Measurements from ENCODE around the gene KHDRBS2. TPM values are rescaled to one million over a fixed set of nuclear protein-coding genes. Genes with fewer than 3 reads are reported as not detected.

The KHDRBS2 gene
- total RNA-seq, 1 experiment from 2014 or later = 2.7 TPM

DNA sequence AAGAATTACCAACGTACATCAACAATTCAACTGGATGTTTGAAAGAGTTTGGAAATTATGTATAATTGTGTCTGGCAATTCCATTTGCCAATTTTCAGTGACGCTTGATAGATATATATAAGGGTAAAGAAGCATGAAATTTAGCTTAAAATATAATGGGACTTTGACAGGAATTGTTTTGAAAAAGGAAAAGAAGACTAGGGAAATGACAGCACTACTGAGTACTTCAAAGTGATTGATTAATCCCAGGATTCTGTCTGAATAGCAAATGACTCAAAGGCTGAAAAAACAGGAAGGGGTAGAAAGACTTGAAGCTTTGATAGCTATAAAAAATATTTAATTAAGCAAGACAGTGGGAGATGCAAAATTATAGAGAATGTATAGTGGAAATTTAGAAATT is 200.0 kb downstream of the KHDRBS2 start:
- no peak overlapping the region for H2BK15ac ChIP-seq (ENCODE audit: low read depth, low read length)
- H4K91ac ChIP-seq (ENCODE audit: insufficient read length, low read depth, low read length) = no peak overlapping the region
- H3K27me3 ChIP-seq (ENCODE audit: insufficient read depth, low read length) = no peaks in the 10 kb centered on the region
- DNase-seq = no peak
- no peak overlapping the region for H3K27ac Mint-ChIP-seq
- TF ChIP-seq, protein P1, sequence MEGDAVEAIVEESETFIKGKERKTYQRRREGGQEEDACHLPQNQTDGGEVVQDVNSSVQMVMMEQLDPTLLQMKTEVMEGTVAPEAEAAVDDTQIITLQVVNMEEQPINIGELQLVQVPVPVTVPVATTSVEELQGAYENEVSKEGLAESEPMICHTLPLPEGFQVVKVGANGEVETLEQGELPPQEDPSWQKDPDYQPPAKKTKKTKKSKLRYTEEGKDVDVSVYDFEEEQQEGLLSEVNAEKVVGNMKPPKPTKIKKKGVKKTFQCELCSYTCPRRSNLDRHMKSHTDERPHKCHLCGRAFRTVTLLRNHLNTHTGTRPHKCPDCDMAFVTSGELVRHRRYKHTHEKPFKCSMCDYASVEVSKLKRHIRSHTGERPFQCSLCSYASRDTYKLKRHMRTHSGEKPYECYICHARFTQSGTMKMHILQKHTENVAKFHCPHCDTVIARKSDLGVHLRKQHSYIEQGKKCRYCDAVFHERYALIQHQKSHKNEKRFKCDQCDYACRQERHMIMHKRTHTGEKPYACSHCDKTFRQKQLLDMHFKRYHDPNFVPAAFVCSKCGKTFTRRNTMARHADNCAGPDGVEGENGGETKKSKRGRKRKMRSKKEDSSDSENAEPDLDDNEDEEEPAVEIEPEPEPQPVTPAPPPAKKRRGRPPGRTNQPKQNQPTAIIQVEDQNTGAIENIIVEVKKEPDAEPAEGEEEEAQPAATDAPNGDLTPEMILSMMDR (conservative IDR thresholded peaks at IDR 0.05) = no peak
- no peaks in the 10 kb centered on the region for H3K4me1 ChIP-seq (ENCODE audit: insufficient read depth, low read length)
- H2BK20ac ChIP-seq (ENCODE audit: low read depth, low read length, poor library complexity, severe bottlenecking) = no peak overlapping the region
- no peak overlapping the region for H4K5ac ChIP-seq (ENCODE audit: insufficient read length, low read depth, low read length)
- no peak overlapping the region for H3K4me3 Mint-ChIP-seq
- H3K79me2 ChIP-seq (ENCODE audit: insufficient read depth, low read length) = no peaks in the 10 kb centered on the region
- H3K4ac ChIP-seq (ENCODE audit: low read depth, low read length) = no peak overlapping the region
- no peaks in the 10 kb centered on the region for H3K9me3 ChIP-seq (ENCODE audit: control insufficient read depth, low read depth, low read length)
- H3K79me1 ChIP-seq (ENCODE audit: insufficient read depth, low read depth, low read length, poor library complexity, severe bottlenecking) = no peaks in the 10 kb centered on the region
- no peak overlapping the region for H2AFZ ChIP-seq (ENCODE audit: low read length)
- H3K9ac ChIP-seq (ENCODE audit: extremely low read depth, insufficient read length, low read length) = no peak overlapping the region
- no peak overlapping the region for H3K18ac ChIP-seq (ENCODE audit: insufficient read length, low read depth, low read length)
- no peak overlapping the region for H3K4me2 ChIP-seq (ENCODE audit: insufficient read depth, insufficient read length, low read length)
- H4K20me1 ChIP-seq (ENCODE audit: control insufficient read depth, insufficient read depth, insufficient read length) = no peaks in the 10 kb centered on the region
- no peak overlapping the region for H2BK120ac ChIP-seq (ENCODE audit: low read depth, low read length, poor library complexity, severe bottlenecking)
- H2BK12ac ChIP-seq (ENCODE audit: insufficient read length, low read depth, low read length) = no peak overlapping the region
- no peak overlapping the region for H4K8ac ChIP-seq (replicated peaks; ENCODE audit: insufficient read length, low read depth, low read length)
- H3T11ph ChIP-seq (ENCODE audit: low read length) = no peak overlapping the region
- H3K23me2 ChIP-seq (ENCODE audit: insufficient read length, low read depth, low read length, poor library complexity, severe bottlenecking) = no peaks in the 10 kb centered on the region
- no peak overlapping the region for H3K27ac ChIP-seq (ENCODE audit: insufficient read length, low read depth, low read length)
- WGBS (ENCODE audit: extremely low coverage, insufficient read length, low lambda C conversion rate) = no CpG with 5 or more reads among the region's 2 CpGs
- peaks cover 0 to 2% of the 10 kb centered on the region in 2 experiments; a peak in 2 of 5 replicates for H3K9me3 Mint-ChIP-seq
- H3K4me1 Mint-ChIP-seq = peaks cover 5% of the 10 kb centered on the region in 2 experiments; a peak in 3 of 4 replicates
- no peak overlapping the region for H3K56ac ChIP-seq (ENCODE audit: insufficient read length, low read depth, low read length)
- no peak overlapping the region for H3K23ac ChIP-seq (ENCODE audit: insufficient read length, low read depth, low read length)
- peaks cover 0 to 12% (median 3%) of the 10 kb centered on the region in 3 experiments; a peak in 3 of 7 replicates for H3K36me3 Mint-ChIP-seq (ENCODE audit: insufficient read depth in 1 of 3, low read depth in 3 of 3)
- H3K14ac ChIP-seq (ENCODE audit: insufficient read depth, low read length) = no peak overlapping the region
- no peak overlapping the region for H2AK5ac ChIP-seq (ENCODE audit: insufficient read length, low read length)
- no peaks in the 10 kb centered on the region for H3K27me3 Mint-ChIP-seq (ENCODE audit: low read depth)
- H2BK5ac ChIP-seq (ENCODE audit: insufficient read length, low read length) = no peak overlapping the region

Data from H9 (cell line).